ENCODE results near the gene EIF4G3.
"Not testable (repeated sequence)": the region's sequence is repeated elsewhere in the genome, so short reads cannot be mapped to it uniquely, and the experiment has no call there.

EIF4G3 gene

GRCh38 chr1:21100481-21100921, 76.2 kb downstream of the EIF4G3 start:
- DNase-seq = no peak

- DNase-seq = no peak
Observed at GRCh38 chr1:21099869-21100131, 76.9 kb downstream of the EIF4G3 start.

GRCh38 chr1:21099034-21099868, 77.4 kb downstream of the EIF4G3 start:
- no peak for DNase-seq

- DNase-seq = no peak
Observed at GRCh38 chr1:21098186-21098915, 78.3 kb downstream of the EIF4G3 start.

GRCh38 chr1:21097729-21098128, 79.0 kb downstream of the EIF4G3 start:
- no peak for DNase-seq

GRCh38 chr1:21095976-21096375, 80.7 kb downstream of the EIF4G3 start:
- no peak for DNase-seq

GRCh38 chr1:21094282-21094681, 82.4 kb downstream of the EIF4G3 start:
- DNase-seq = not testable (repeated sequence)

GRCh38 chr1:21093271-21093958, 83.3 kb downstream of the EIF4G3 start:
- not testable (repeated sequence) for DNase-seq

- DNase-seq = not testable (repeated sequence)
Observed at GRCh38 chr1:21092545-21092944, 84.2 kb downstream of the EIF4G3 start.

GRCh38 chr1:21091053-21091690, 85.5 kb downstream of the EIF4G3 start:
- DNase-seq = not testable (repeated sequence)

GRCh38 chr1:21090463-21090862, 86.2 kb downstream of the EIF4G3 start:
- no peak for DNase-seq

GRCh38 chr1:21089731-21090130, 87.0 kb downstream of the EIF4G3 start:
- no peak for DNase-seq

GRCh38 chr1:21089299-21089698, 87.4 kb downstream of the EIF4G3 start:
- no peak for DNase-seq

GRCh38 chr1:21084111-21084810, 92.4 kb downstream of the EIF4G3 start:
- no peak for DNase-seq

GRCh38 chr1:21082073-21082472, 94.6 kb downstream of the EIF4G3 start:
- no peak for DNase-seq

- DNase-seq = no peak
Observed at GRCh38 chr1:21077085-21077484, 99.6 kb downstream of the EIF4G3 start.

GRCh38 chr1:21072721-21073120, 104.0 kb downstream of the EIF4G3 start:
- DNase-seq = no peak

GRCh38 chr1:21069549-21069948, 107.1 kb downstream of the EIF4G3 start:
- no peak for DNase-seq

- DNase-seq = no peak
Observed at GRCh38 chr1:21068937-21069336, 107.8 kb downstream of the EIF4G3 start.

- no peak for DNase-seq
Observed at GRCh38 chr1:21067551-21068227, 109.0 kb downstream of the EIF4G3 start.

GRCh38 chr1:21066356-21067012, 110.2 kb downstream of the EIF4G3 start:
- DNase-seq = no peak

All from SHP77 (cell line).